ENCODE data around the gene RCOR2.

The RCOR2 gene

GRCh38 chr11:63914896-63915691 lies 1.9 kb downstream of the RCOR2 start:
- Histone ChIP-seq H3K27me3 (ENCODE audit: control insufficient read depth in 2 of 2, insufficient read depth in 2 of 2, low read length in 2 of 2) (no peaks in the 10 kb centered on the region), H3K27ac (ENCODE audit: low read depth in 2 of 2, low read length in 2 of 2) (no peak overlapping the region), H3K4me3 (ENCODE audit: low read length in 2 of 2) (no peak overlapping the region), H3K9ac (ENCODE audit: low read depth in 1 of 2, low read length in 2 of 2) (no peak overlapping the region), H3K36me3 (ENCODE audit: control insufficient read depth in 2 of 2, insufficient read depth in 2 of 2, low read length in 2 of 2) (peaks cover under 1 to 2% of the 10 kb centered on the region in 2 donors), H3K4me1 (ENCODE audit: control insufficient read depth in 2 of 2, insufficient read depth in 2 of 2, low read length in 2 of 2) (peaks cover 26 to 33% of the 10 kb centered on the region in 2 donors), H3K9me3 (ENCODE audit: control insufficient read depth in 2 of 2, low read length in 2 of 2) (no peaks in the 10 kb centered on the region)

- no peaks in the 10 kb centered on the region for H3K27me3 ChIP-seq (ENCODE audit: control insufficient read depth in 2 of 2, insufficient read depth in 2 of 2, low read length in 2 of 2)
- H3K27ac ChIP-seq (ENCODE audit: low read depth in 2 of 2, low read length in 2 of 2) = no peak overlapping the region
Observed at GRCh38 chr11:63913866-63914830, 2.8 kb downstream of the RCOR2 start.

GRCh38 chr11:63912678-63913077 lies 4.3 kb downstream of the RCOR2 start:
- no peak overlapping the region for H3K27ac ChIP-seq (ENCODE audit: low read depth in 2 of 2, low read length in 2 of 2)
- no peaks in the 10 kb centered on the region for H3K9me3 ChIP-seq (ENCODE audit: control insufficient read depth in 2 of 2, low read length in 2 of 2)
- H3K4me1 ChIP-seq (ENCODE audit: control insufficient read depth in 2 of 2, insufficient read depth in 2 of 2, low read length in 2 of 2) = peaks cover 8 to 12% of the 10 kb centered on the region in 2 donors
- H3K36me3 ChIP-seq (ENCODE audit: control insufficient read depth in 2 of 2, insufficient read depth in 2 of 2, low read length in 2 of 2) = peaks cover 12 to 15% of the 10 kb centered on the region in 2 donors
- H3K9ac ChIP-seq (ENCODE audit: low read depth in 1 of 2, low read length in 2 of 2) = no peak overlapping the region
- no peak overlapping the region for H3K4me3 ChIP-seq (ENCODE audit: low read length in 2 of 2)
- no peaks in the 10 kb centered on the region for H3K27me3 ChIP-seq (ENCODE audit: control insufficient read depth in 2 of 2, insufficient read depth in 2 of 2, low read length in 2 of 2)

More at GRCh38 chr11:63913866-63914830, 2.8 kb downstream of the RCOR2 start:
- Histone ChIP-seq H3K4me1 (ENCODE audit: control insufficient read depth in 2 of 2, insufficient read depth in 2 of 2, low read length in 2 of 2) (peaks cover 18 to 24% of the 10 kb centered on the region in 2 donors), H3K36me3 (ENCODE audit: control insufficient read depth in 2 of 2, insufficient read depth in 2 of 2, low read length in 2 of 2) (peaks cover 5 to 6% of the 10 kb centered on the region in 2 donors), H3K9ac (ENCODE audit: low read depth in 1 of 2, low read length in 2 of 2) (no peak overlapping the region), H3K4me3 (ENCODE audit: low read length in 2 of 2) (no peak overlapping the region), H3K9me3 (ENCODE audit: control insufficient read depth in 2 of 2, low read length in 2 of 2) (no peaks in the 10 kb centered on the region)

- H3K27ac ChIP-seq (ENCODE audit: low read depth in 2 of 2, low read length in 2 of 2) = no peak overlapping the region
- H3K4me1 ChIP-seq (ENCODE audit: control insufficient read depth in 2 of 2, insufficient read depth in 2 of 2, low read length in 2 of 2) = peaks cover 3 to 8% of the 10 kb centered on the region in 2 donors
- peaks cover 17 to 18% of the 10 kb centered on the region in 2 donors for H3K36me3 ChIP-seq (ENCODE audit: control insufficient read depth in 2 of 2, insufficient read depth in 2 of 2, low read length in 2 of 2)
- no peak overlapping the region for H3K4me3 ChIP-seq (ENCODE audit: low read length in 2 of 2)
- no peak overlapping the region for H3K9ac ChIP-seq (ENCODE audit: low read depth in 1 of 2, low read length in 2 of 2)
- H3K9me3 ChIP-seq (ENCODE audit: control insufficient read depth in 2 of 2, low read length in 2 of 2) = no peaks in the 10 kb centered on the region
- H3K27me3 ChIP-seq (ENCODE audit: control insufficient read depth in 2 of 2, insufficient read depth in 2 of 2, low read length in 2 of 2) = no peaks in the 10 kb centered on the region
Observed at GRCh38 chr11:63911876-63912275, 5.1 kb downstream of the RCOR2 start.

- Histone ChIP-seq H3K9me3 (ENCODE audit: control insufficient read depth in 2 of 2, low read length in 2 of 2) (no peaks in the 10 kb centered on the region), H3K27ac (ENCODE audit: low read depth in 2 of 2, low read length in 2 of 2) (no peak overlapping the region)
Observed at GRCh38 chr11:63911440-63911839, 5.5 kb downstream of the RCOR2 start.

GRCh38 chr11:63910675-63911074 lies 6.3 kb downstream of the RCOR2 start:
- Histone ChIP-seq H3K9me3 (ENCODE audit: control insufficient read depth in 2 of 2, low read length in 2 of 2) (no peaks in the 10 kb centered on the region), H3K4me3 (ENCODE audit: low read length in 2 of 2) (no peak overlapping the region), H3K27ac (ENCODE audit: low read depth in 2 of 2, low read length in 2 of 2) (no peak overlapping the region), H3K4me1 (ENCODE audit: control insufficient read depth in 2 of 2, insufficient read depth in 2 of 2, low read length in 2 of 2) (no peaks in the 10 kb centered on the region), H3K36me3 (ENCODE audit: control insufficient read depth in 2 of 2, insufficient read depth in 2 of 2, low read length in 2 of 2) (peaks cover 20 to 21% of the 10 kb centered on the region in 2 donors), H3K9ac (ENCODE audit: low read depth in 1 of 2, low read length in 2 of 2) (no peak overlapping the region), H3K27me3 (ENCODE audit: control insufficient read depth in 2 of 2, insufficient read depth in 2 of 2, low read length in 2 of 2) (no peaks in the 10 kb centered on the region)

More at GRCh38 chr11:63911440-63911839, 5.5 kb downstream of the RCOR2 start:
- Histone ChIP-seq H3K27me3 (ENCODE audit: control insufficient read depth in 2 of 2, insufficient read depth in 2 of 2, low read length in 2 of 2) (no peaks in the 10 kb centered on the region), H3K36me3 (ENCODE audit: control insufficient read depth in 2 of 2, insufficient read depth in 2 of 2, low read length in 2 of 2) (peaks cover 17 to 18% of the 10 kb centered on the region in 2 donors), H3K4me1 (ENCODE audit: control insufficient read depth in 2 of 2, insufficient read depth in 2 of 2, low read length in 2 of 2) (peaks cover 1 to 6% of the 10 kb centered on the region in 2 donors), H3K9ac (ENCODE audit: low read depth in 1 of 2, low read length in 2 of 2) (no peak overlapping the region), H3K4me3 (ENCODE audit: low read length in 2 of 2) (no peak overlapping the region)

- no peak overlapping the region for H3K9ac ChIP-seq (ENCODE audit: low read depth in 1 of 2, low read length in 2 of 2)
- peaks cover 24 to 29% of the 10 kb centered on the region in 2 donors for H3K36me3 ChIP-seq (ENCODE audit: control insufficient read depth in 2 of 2, insufficient read depth in 2 of 2, low read length in 2 of 2)
- no peak overlapping the region for H3K4me3 ChIP-seq (ENCODE audit: low read length in 2 of 2)
- no peaks in the 10 kb centered on the region for H3K4me1 ChIP-seq (ENCODE audit: control insufficient read depth in 2 of 2, insufficient read depth in 2 of 2, low read length in 2 of 2)
- no peaks in the 10 kb centered on the region for H3K27me3 ChIP-seq (ENCODE audit: control insufficient read depth in 2 of 2, insufficient read depth in 2 of 2, low read length in 2 of 2)
- no peaks in the 10 kb centered on the region for H3K9me3 ChIP-seq (ENCODE audit: control insufficient read depth in 2 of 2, low read length in 2 of 2)
- no peak overlapping the region for H3K27ac ChIP-seq (ENCODE audit: low read depth in 2 of 2, low read length in 2 of 2)
Observed at GRCh38 chr11:63909591-63910506, 7.1 kb downstream of the RCOR2 start.

- H3K36me3 ChIP-seq (ENCODE audit: control insufficient read depth in 2 of 2, insufficient read depth in 2 of 2, low read length in 2 of 2) = peaks cover 34 to 39% of the 10 kb centered on the region in 2 donors
- no peak overlapping the region for H3K27ac ChIP-seq (ENCODE audit: low read depth in 2 of 2, low read length in 2 of 2)
- H3K4me3 ChIP-seq (ENCODE audit: low read length in 2 of 2) = no peak overlapping the region
- H3K9me3 ChIP-seq (ENCODE audit: control insufficient read depth in 2 of 2, low read length in 2 of 2) = no peaks in the 10 kb centered on the region
- H3K27me3 ChIP-seq (ENCODE audit: control insufficient read depth in 2 of 2, insufficient read depth in 2 of 2, low read length in 2 of 2) = no peaks in the 10 kb centered on the region
- H3K9ac ChIP-seq (ENCODE audit: low read depth in 1 of 2, low read length in 2 of 2) = no peak overlapping the region
- H3K4me1 ChIP-seq (ENCODE audit: control insufficient read depth in 2 of 2, insufficient read depth in 2 of 2, low read length in 2 of 2) = no peaks in the 10 kb centered on the region
Observed at GRCh38 chr11:63908631-63909401, 8.1 kb downstream of the RCOR2 start.

Measured in mucosa of rectum (tissue), 2 donors.